ENCODE measurements around the gene NUDT16L1.

GRCh38 chr16:4674926-4675530, 18.3 kb upstream of the NUDT16L1 start:
- TF ChIP-seq, protein P1, sequence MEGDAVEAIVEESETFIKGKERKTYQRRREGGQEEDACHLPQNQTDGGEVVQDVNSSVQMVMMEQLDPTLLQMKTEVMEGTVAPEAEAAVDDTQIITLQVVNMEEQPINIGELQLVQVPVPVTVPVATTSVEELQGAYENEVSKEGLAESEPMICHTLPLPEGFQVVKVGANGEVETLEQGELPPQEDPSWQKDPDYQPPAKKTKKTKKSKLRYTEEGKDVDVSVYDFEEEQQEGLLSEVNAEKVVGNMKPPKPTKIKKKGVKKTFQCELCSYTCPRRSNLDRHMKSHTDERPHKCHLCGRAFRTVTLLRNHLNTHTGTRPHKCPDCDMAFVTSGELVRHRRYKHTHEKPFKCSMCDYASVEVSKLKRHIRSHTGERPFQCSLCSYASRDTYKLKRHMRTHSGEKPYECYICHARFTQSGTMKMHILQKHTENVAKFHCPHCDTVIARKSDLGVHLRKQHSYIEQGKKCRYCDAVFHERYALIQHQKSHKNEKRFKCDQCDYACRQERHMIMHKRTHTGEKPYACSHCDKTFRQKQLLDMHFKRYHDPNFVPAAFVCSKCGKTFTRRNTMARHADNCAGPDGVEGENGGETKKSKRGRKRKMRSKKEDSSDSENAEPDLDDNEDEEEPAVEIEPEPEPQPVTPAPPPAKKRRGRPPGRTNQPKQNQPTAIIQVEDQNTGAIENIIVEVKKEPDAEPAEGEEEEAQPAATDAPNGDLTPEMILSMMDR (IDR thresholded peaks at IDR 0.05; ENCODE audit: low read depth, low read length) = no peak
- TF ChIP-seq POLR2A (IDR thresholded peaks at IDR 0.05; ENCODE audit: extremely low read depth, insufficient read length) (no peak), MYC (IDR thresholded peaks at IDR 0.05; ENCODE audit: low read depth, low read length) (no peak)
